ENCODE measurements around the gene DZIP1. TPM values are rescaled to one million over a fixed set of nuclear protein-coding genes. Genes with fewer than 3 reads are reported as not detected.

DZIP1 gene, protein sequence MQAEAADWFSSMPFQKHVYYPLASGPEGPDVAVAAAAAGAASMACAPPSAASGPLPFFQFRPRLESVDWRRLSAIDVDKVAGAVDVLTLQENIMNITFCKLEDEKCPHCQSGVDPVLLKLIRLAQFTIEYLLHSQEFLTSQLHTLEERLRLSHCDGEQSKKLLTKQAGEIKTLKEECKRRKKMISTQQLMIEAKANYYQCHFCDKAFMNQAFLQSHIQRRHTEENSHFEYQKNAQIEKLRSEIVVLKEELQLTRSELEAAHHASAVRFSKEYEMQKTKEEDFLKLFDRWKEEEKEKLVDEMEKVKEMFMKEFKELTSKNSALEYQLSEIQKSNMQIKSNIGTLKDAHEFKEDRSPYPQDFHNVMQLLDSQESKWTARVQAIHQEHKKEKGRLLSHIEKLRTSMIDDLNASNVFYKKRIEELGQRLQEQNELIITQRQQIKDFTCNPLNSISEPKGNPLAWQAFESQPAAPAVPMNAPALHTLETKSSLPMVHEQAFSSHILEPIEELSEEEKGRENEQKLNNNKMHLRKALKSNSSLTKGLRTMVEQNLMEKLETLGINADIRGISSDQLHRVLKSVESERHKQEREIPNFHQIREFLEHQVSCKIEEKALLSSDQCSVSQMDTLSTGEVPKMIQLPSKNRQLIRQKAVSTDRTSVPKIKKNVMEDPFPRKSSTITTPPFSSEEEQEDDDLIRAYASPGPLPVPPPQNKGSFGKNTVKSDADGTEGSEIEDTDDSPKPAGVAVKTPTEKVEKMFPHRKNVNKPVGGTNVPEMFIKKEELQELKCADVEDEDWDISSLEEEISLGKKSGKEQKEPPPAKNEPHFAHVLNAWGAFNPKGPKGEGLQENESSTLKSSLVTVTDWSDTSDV
- 0.26 and 0.43 TPM in 2 replicates for total RNA-seq

DNA sequence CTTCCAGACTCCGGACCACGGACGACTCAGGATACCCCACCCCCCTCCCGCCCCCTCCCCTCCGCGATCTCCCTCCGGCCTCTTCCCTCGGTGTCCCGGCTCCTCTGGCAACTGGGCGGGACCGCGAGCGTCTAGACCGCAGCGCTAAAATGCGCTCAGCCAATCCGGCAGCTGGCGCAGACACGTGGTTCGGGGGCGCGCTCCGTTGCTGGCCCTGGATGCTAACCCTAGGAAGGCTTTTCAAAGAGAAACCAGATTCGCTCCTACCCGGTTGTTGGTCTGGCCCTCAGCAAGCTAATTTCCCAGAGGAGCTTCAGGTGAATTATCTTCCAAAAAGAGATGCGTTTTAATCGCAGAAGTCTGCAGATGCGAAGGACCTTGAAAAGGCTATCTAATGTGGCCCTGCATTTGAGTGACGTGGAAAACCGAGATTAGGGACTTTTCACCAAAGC is at the start of gene DZIP1:
Gene DZIP1 (minus strand): TSS at position 106 of the 452 bp plus-strand sequence. CDS start 2,677 bp downstream, outside the sequence.

DNA sequence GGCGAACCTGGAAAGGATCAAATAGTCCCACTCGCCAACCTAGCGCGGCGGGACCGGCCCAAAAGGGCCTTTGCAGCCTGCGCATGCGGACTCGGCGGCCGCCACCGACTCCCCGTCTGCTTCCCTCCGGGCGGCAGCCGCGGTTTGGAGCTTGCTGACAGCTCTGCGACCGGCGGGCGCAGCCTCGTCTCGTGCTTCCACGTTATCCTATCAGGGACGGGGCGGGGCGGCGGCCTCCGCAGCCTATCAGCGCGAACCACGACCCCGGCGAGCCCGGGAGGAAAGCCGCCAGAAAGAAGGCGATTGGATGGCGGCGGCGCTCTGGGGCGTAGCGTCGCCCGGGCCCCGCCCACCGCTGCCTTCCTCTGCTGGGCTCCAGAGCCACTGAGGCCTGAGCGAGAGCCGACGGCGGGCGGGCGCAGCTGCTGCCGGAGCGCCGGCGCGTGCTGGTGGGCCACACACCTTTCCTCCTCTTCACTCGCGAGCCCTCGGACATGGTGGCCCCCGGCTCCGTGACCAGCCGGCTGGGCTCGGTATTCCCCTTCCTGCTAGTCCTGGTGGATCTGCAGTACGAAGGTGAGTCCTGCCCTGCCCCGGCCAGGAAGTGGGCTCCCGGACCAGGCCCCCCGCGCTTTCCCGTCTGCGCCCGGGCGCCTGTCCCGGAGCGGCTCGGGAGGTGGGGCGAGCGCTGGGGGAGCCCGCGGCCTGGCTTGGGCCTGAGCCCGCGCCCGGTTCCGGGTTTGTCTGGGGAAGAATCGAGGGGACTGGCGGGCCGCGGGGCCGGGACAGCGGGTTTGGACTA is 32.5 kb upstream of the DZIP1 start, which contains the start of gene DNAJC3:
Gene DNAJC3 (plus strand): TSS at position 378 of the 802 bp plus-strand sequence. CDS start 117 bp downstream, at position 495.

DNA sequence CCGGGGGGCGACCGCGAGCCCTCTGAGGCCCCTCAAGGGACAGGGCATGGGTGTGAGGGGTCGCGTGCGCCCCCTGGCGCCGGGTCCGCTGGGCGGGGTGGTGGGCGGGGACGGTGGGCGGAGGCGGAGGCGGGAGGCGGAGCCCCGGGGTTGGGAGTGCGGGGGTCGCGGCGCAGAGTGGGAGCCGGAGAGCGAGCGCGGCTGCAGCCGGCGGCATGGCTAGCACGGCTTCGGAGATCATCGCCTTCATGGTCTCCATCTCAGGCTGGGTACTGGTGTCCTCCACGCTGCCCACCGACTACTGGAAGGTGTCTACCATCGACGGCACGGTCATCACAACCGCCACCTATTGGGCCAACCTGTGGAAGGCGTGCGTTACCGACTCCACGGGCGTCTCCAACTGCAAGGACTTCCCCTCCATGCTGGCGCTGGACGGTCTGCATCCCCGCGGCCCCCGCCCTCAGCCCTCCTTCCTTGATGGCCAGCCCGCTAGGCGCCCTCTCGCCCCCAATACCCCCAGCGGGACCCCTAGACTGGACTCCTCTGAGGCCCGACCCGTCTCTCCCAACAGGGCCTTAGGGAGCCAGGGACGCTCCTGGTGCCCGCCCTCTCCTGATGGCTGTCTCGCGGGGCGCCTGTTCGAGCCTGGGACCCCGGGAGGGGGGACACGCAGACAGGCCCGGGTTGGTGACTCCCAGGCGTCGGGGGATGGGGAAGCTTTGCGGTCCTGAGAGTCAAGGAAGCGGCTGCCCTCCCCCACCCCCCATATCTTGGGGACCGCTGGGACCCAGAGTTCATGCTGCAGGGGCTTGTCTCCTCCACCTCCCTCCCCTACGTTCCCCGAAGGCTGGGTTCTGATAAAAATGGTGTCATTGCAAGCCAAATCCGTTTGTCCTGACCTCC is 91.7 kb downstream of the DZIP1 start, which contains the start of gene CLDN10:
Gene CLDN10 (plus strand): TSS at position 182 of the 903 bp plus-strand sequence. CDS start 34 bp downstream, at position 216.

Other genes with a start within 250 kb of the DZIP1 start
- gene CLDN10, start 92.0 kb downstream of the DZIP1 start, total RNA-seq: 0.22 TPM in 1 of 2 replicates, not detected in the other
- 78.4 and 96.9 TPM in 2 replicates for gene DNAJC3, start 32.4 kb upstream of the DZIP1 start, total RNA-seq